Hepatocyte (in vitro differentiated cells): Measurements from ENCODE around the gene COA4. TPM values are rescaled to one million over a fixed set of nuclear protein-coding genes. Genes with fewer than 3 reads are reported as not detected.

Source experiments
- DNase-seq: peaks from one replicate; pipeline ENCODE4 v3.0.0-alpha.2; 2016; ENCODE audit warnings: low spot score
- H2AFZ ChIP-seq: fragments of 200-600 bp; sonication (generic); 2 replicates; pipeline ENCODE4 v1.6.0; 2016; ENCODE audit warnings: antibody characterized with exemption, mild to moderate bottlenecking
- H3K27ac ChIP-seq: fragments of 200-600 bp; sonication (generic); 2 replicates; pipeline ENCODE4 v1.5.1; 2016; ENCODE audit warnings: mild to moderate bottlenecking
- H3K27me3 ChIP-seq: fragments of 200-600 bp; sonication (generic); 2 replicates; pipeline ENCODE4 v1.6.1; 2016
- H3K36me3 ChIP-seq: fragments of 200-600 bp; sonication (generic); replicated peaks from 2 replicates; pipeline ENCODE4 v1.5.1; 2016; ENCODE audit warnings: low read depth; ENCODE audit not compliant: insufficient read depth
- H3K4me1 ChIP-seq: fragments of 200-600 bp; sonication (generic); 2 replicates; pipeline ENCODE4 v1.5.1; 2016; ENCODE audit warnings: mild to moderate bottlenecking, moderate library complexity; ENCODE audit not compliant: insufficient read depth
- H3K4me2 ChIP-seq: fragments of 200-600 bp; sonication (generic); 2 replicates; pipeline ENCODE4 v1.6.0; 2016
- H3K4me3 ChIP-seq: fragments of 200-600 bp; sonication (generic); 2 replicates; pipeline ENCODE4 v1.5.1; 2016; ENCODE audit warnings: mild to moderate bottlenecking
- H3K79me2 ChIP-seq: fragments of 200-600 bp; sonication (generic); 2 replicates; pipeline ENCODE4 v1.6.0; 2017; ENCODE audit warnings: mild to moderate bottlenecking
- H3K9me2 ChIP-seq: fragments of 200-600 bp; sonication (generic); replicated peaks from 2 replicates; pipeline ENCODE4 v1.6.0; 2017; ENCODE audit warnings: mild to moderate bottlenecking; ENCODE audit not compliant: insufficient read depth
- H3K9me3 ChIP-seq: fragments of 200-600 bp; sonication (generic); 2 replicates; pipeline ENCODE4 v1.5.1; 2016; ENCODE audit warnings: low read depth, mild to moderate bottlenecking
- H4K20me1 ChIP-seq: fragments of 200-600 bp; sonication (generic); 2 replicates; pipeline ENCODE4 v1.6.0; 2016; ENCODE audit warnings: mild to moderate bottlenecking; ENCODE audit not compliant: insufficient read depth, poor library complexity, severe bottlenecking
- EZH2 ChIP-seq: fragments of 200-600 bp; sonication (generic); IDR thresholded peaks from 2 replicates; pipeline ENCODE4 v1.6.1; 2016; ENCODE audit warnings: antibody characterized with exemption, mild to moderate bottlenecking, borderline replicate concordance
- EZH2phosphoT487 ChIP-seq: fragments of 200-600 bp; sonication (generic); IDR thresholded peaks from one replicate; pipeline ENCODE4 v1.6.1; 2018; ENCODE audit warnings: antibody characterized with exemption, mild to moderate bottlenecking, low read depth, moderate library complexity; ENCODE audit not compliant: unreplicated experiment, severe bottlenecking
- WGBS: methylation state at CpG from one replicate; pipeline ENCODE4 v1.1.6; 2016; ENCODE audit warnings: low lambda C conversion rate; ENCODE audit errors: missing lambda C conversion rate; 5-methylcytosine and 5-hydroxymethylcytosine counted together
- polyA plus RNA-seq: library from polyadenylated mRNA; unstranded; fragments of >200 nt; fragmentation: Nextera tagmentation; extraction: Ambion mirVana; gene quantifications from 2 replicates; pipeline ENCODE4 v1.2.1, GENCODE V29; 2016
- total RNA-seq: library from RNA; depleted of rRNA; stranded (reverse); fragments of >200 nt; gene quantifications from 2 replicates; pipeline ENCODE4 v1.2.3, GENCODE V29; 2014
- TF ChIP-seq, protein P1 (sequence below): fragments of 200-600 bp; sonication (generic); IDR thresholded peaks from 2 replicates; pipeline ENCODE4 v1.5.1; 2016; ENCODE audit warnings: antibody characterized with exemption, mild to moderate bottlenecking; ENCODE audit not compliant: poor library complexity

Gene COA4
- total and polyA plus RNA-seq, 2 experiments from 2014 or later = 99.4 to 125 TPM

DNA sequence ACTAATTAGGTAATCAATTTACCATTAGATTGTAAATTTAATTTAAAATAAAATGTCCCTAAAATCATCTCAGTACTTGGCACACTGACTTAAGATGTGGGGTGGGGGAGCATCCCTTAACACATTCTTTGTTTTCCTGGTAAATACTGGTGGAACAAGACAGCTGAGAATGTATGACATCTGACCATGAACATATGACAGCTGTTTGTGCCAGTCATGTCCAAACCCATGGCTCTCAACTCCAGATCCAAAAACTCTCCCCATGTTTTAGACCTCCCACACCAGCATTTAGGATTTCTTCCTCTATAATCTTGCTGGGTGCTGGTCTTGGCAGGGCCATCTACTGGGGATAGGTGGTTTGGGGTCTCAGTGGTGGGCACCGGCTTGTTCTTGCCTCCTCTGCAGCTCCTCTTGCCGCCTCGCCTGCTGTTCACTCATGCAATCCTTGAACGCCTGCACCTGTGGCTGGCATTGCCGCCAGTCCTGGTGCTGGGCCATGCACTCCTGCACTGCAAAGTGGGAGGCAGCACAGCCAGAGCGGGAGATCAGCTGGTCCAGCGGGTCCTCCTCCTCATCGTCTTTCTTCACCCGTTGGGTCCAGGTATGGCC is 3.8 kb downstream of the COA4 start:
- H3K4me1 ChIP-seq = peaks cover 14% of the 10 kb centered on the region
- peaks cover 33% of the 10 kb centered on the region for H3K79me2 ChIP-seq
- DNase-seq = no peak
- H3K9me3 ChIP-seq = no peaks in the 10 kb centered on the region
- H3K36me3 ChIP-seq = no peaks in the 10 kb centered on the region
- WGBS = 99% methylated on average over 9 of the region's 9 CpGs
- no peaks in the 10 kb centered on the region for H3K27me3 ChIP-seq
- H3K4me3 ChIP-seq = no peak overlapping the region
- H4K20me1 ChIP-seq = no peaks in the 10 kb centered on the region
- TF ChIP-seq EZH2 (no peak), EZH2phosphoT487 (no peak)
- TF ChIP-seq, protein P1, sequence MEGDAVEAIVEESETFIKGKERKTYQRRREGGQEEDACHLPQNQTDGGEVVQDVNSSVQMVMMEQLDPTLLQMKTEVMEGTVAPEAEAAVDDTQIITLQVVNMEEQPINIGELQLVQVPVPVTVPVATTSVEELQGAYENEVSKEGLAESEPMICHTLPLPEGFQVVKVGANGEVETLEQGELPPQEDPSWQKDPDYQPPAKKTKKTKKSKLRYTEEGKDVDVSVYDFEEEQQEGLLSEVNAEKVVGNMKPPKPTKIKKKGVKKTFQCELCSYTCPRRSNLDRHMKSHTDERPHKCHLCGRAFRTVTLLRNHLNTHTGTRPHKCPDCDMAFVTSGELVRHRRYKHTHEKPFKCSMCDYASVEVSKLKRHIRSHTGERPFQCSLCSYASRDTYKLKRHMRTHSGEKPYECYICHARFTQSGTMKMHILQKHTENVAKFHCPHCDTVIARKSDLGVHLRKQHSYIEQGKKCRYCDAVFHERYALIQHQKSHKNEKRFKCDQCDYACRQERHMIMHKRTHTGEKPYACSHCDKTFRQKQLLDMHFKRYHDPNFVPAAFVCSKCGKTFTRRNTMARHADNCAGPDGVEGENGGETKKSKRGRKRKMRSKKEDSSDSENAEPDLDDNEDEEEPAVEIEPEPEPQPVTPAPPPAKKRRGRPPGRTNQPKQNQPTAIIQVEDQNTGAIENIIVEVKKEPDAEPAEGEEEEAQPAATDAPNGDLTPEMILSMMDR = no peak
- H3K9me2 ChIP-seq = no peaks in the 10 kb centered on the region
- no peak overlapping the region for H3K4me2 ChIP-seq
- H3K27ac ChIP-seq = no peak overlapping the region
- H2AFZ ChIP-seq = no peak overlapping the region

DNA sequence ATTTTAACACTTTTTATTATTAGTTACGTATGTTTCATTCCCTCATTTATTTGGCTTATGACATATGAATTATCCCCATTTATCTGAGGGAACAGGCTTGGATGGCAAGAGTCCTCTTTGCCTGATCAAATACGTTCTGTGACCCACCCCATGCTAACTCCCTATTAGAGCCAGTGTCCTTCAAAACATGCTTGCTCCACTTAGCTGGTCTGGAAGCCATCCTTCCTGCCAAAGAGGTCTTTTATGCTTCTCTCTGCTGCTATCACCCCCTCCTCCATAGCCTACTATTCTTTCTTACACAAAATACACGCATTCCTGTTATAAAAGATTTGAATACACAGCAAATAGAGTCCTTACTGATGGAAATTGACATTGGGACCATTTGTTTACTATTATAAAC is 6.4 kb downstream of the COA4 start:
- H3K9me3 ChIP-seq = no peaks in the 10 kb centered on the region
- H3K79me2 ChIP-seq = peaks cover 17% of the 10 kb centered on the region
- 72% methylated on average over 3 of the region's 3 CpGs for WGBS
- TF ChIP-seq EZH2 (no peak), EZH2phosphoT487 (no peak)
- TF ChIP-seq, protein P1 = no peak
- H2AFZ ChIP-seq = no peak overlapping the region
- H3K27ac ChIP-seq = no peak overlapping the region
- no peak overlapping the region for H3K4me3 ChIP-seq
- H3K4me1 ChIP-seq = peaks cover 13% of the 10 kb centered on the region
- no peaks in the 10 kb centered on the region for H3K9me2 ChIP-seq
- no peaks in the 10 kb centered on the region for H3K36me3 ChIP-seq
- DNase-seq = no peak
- no peaks in the 10 kb centered on the region for H4K20me1 ChIP-seq
- H3K4me2 ChIP-seq = no peak overlapping the region
- no peaks in the 10 kb centered on the region for H3K27me3 ChIP-seq

DNA sequence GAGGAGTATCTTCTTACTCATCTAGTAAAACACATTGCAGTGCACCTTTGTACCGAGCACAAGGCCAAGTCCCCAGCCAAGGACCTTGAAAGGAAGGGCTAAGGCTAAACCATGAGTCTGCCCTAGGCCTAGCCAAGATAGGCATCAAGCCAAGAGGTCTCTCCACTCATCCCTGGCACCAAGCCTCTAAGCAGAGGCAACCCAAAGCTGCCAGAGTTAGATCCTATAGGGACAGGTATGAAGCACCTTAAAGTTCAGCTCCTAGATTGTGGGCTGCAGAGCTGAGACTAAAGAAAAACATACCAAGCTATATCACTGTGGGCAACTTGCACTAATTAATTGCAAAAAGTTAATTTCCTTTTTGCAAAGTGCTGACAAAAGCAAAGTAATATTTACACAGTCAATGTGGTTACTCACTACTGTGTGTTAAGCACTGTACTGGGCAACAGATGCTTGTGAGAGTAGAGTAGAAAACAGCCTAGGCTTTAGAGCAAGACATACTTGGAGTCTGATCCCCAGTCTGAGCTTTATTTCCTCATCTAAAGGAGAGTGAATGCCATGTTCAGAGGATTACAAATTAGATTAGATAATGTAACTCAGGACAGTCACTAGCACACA is 7.2 kb downstream of the COA4 start:
- peak; percentile 53 for DNase-seq
- no peaks in the 10 kb centered on the region for H4K20me1 ChIP-seq
- no peak overlapping the region for H2AFZ ChIP-seq
- H3K4me1 ChIP-seq = peaks cover 8% of the 10 kb centered on the region
- H3K79me2 ChIP-seq = peaks cover 9% of the 10 kb centered on the region
- no peaks in the 10 kb centered on the region for H3K36me3 ChIP-seq
- H3K27ac ChIP-seq = peak overlapping the region; percentile 74
- H3K9me3 ChIP-seq = no peaks in the 10 kb centered on the region
- TF ChIP-seq, protein P1 = no peak
- TF ChIP-seq EZH2phosphoT487 (no peak), EZH2 (no peak)
- no peak overlapping the region for H3K4me2 ChIP-seq
- no peak overlapping the region for H3K4me3 ChIP-seq
- no peaks in the 10 kb centered on the region for H3K27me3 ChIP-seq
- H3K9me2 ChIP-seq = no peaks in the 10 kb centered on the region
- WGBS = 47% methylated on average over 1 of the region's 1 CpG
